Endothelial cell of umbilical vein (primary cell): ENCODE data around the gene DIPK1C. TPM values are rescaled to one million over a fixed set of nuclear protein-coding genes. Genes with fewer than 3 reads are reported as not detected.

Experiments used
- BruUV-seq: library from RNA; stranded (reverse); fragments of 400-500 nt; replicated peaks from 2 replicates; lab custom pipeline; 2021; lab: Mats Ljungman, UMichigan
- CTCF ChIA-PET: fragments of 300-600, 350-600 bp; sonication (Branson Sonifier 250); formaldehyde crosslinking; loops from one replicate; lab custom pipeline; 2021; ENCODE audit warnings: antibody characterized with exemption, inconsistent platforms; lab: Charles Lee
- POLR2A ChIA-PET: fragments of 300-600, 350-600 bp; sonication (Branson Sonifier 250); formaldehyde crosslinking; loops from one replicate; lab custom pipeline; 2021; ENCODE audit warnings: antibody characterized with exemption, inconsistent platforms; lab: Charles Lee
- DNase-seq: peaks from one replicate; pipeline ENCODE4 v3.0.0-alpha.2; 2011; ENCODE audit warnings: low read depth, low spot score
- FAIRE-seq: peaks from 2 replicates; lab custom pipeline; 2011; peaks lifted over from hg19 to GRCh38; lab: Jason Lieb, UNC
- H2AFZ ChIP-seq: 2 replicates; pipeline ENCODE4 v1.6.0; 2012; ENCODE audit warnings: low read depth, low read length, control low read depth, inconsistent platforms
- H3K27ac ChIP-seq: 2 replicates; pipeline ENCODE4 v1.5.1; 2011; ENCODE audit warnings: low read depth, mild to moderate bottlenecking, control low read depth, low read length, moderate library complexity; ENCODE audit not compliant: insufficient read depth
- H3K27me3 ChIP-seq, 2 experiments: 2 replicates each; pipeline versions ENCODE4 v1.6.0 to v1.6.1; 2011; ENCODE audit warnings: low read length in 2 of 2, mixed read lengths in 1 of 2; ENCODE audit not compliant: control insufficient read depth in 2 of 2, insufficient read depth in 2 of 2
- H3K36me3 ChIP-seq, 2 experiments: 2 replicates in 1 of 2; 3 replicates in 1 of 2; pipeline ENCODE4 v1.5.1; 2011; ENCODE audit warnings: low read length in 2 of 2, mild to moderate bottlenecking in 1 of 2, moderate library complexity in 1 of 2; ENCODE audit not compliant: control insufficient read depth in 2 of 2, insufficient read depth in 2 of 2; ENCODE audit errors: extremely low read depth in 1 of 2
- H3K4me1 ChIP-seq: 3 replicates; pipeline ENCODE4 v1.5.1; 2011; ENCODE audit warnings: mild to moderate bottlenecking, low read length; ENCODE audit not compliant: control insufficient read depth, insufficient read depth; ENCODE audit errors: extremely low read depth
- H3K4me2 ChIP-seq: 2 replicates; pipeline ENCODE4 v1.6.1; 2011; ENCODE audit warnings: low read length, control low read depth, mixed read lengths; ENCODE audit not compliant: insufficient read depth
- H3K4me3 ChIP-seq, 3 experiments: fragments of 200-600 bp in 1 of 3; sonication (generic), shearing (Covaris generic) in 1 of 3; replicated peaks in 1 of 3; 2 replicates each; pipeline ENCODE4 v1.5.1; 2011 to 2016; ENCODE audit warnings: control low read depth in 3 of 3, low read length in 3 of 3, mild to moderate bottlenecking in 2 of 3, inconsistent platforms in 1 of 3, low read depth in 1 of 3, moderate library complexity in 1 of 3; ENCODE audit not compliant: insufficient read depth in 1 of 3
- H3K79me2 ChIP-seq: 2 replicates; pipeline ENCODE4 v1.6.0; 2012; ENCODE audit warnings: low read length, inconsistent platforms; ENCODE audit not compliant: control insufficient read depth, insufficient read depth
- H3K9ac ChIP-seq: replicated peaks from 2 replicates; pipeline ENCODE3; 2011; ENCODE audit warnings: low read length, control low read depth; ENCODE audit not compliant: insufficient read depth; ENCODE audit errors: extremely low read depth
- H3K9me1 ChIP-seq: replicated peaks from 3 replicates; pipeline ENCODE4 v1.6.0; 2011; ENCODE audit warnings: mild to moderate bottlenecking, low read length; ENCODE audit not compliant: control insufficient read depth, insufficient read depth; ENCODE audit errors: extremely low read depth
- H3K9me3 ChIP-seq: replicated peaks from 2 replicates; pipeline ENCODE4 v1.5.1; 2012; ENCODE audit warnings: low read length, inconsistent platforms; ENCODE audit not compliant: control insufficient read depth, insufficient read depth
- H4K20me1 ChIP-seq: replicated peaks from 2 replicates; pipeline ENCODE3; 2011; ENCODE audit warnings: mild to moderate bottlenecking, low read length; ENCODE audit not compliant: control insufficient read depth, insufficient read depth; ENCODE audit errors: extremely low read depth
- CTCF ChIP-seq, 2 donors: IDR thresholded peaks; 1 replicate in 1 of 2; 2 replicates in 1 of 2; pipeline ENCODE4 v1.5.1; 2011; ENCODE audit warnings: low read length in 2 of 2, mild to moderate bottlenecking in 2 of 2, moderate library complexity in 2 of 2, control low read depth in 1 of 2, inconsistent platforms in 1 of 2, low read depth in 1 of 2; ENCODE audit not compliant: insufficient read depth in 1 of 2; ENCODE audit errors: extremely low read depth in 1 of 2
- EZH2 ChIP-seq: IDR thresholded peaks from 2 replicates; pipeline ENCODE4 v1.6.1; 2012; ENCODE audit warnings: borderline replicate concordance, low read depth, mild to moderate bottlenecking, moderate library complexity, low read length, inconsistent platforms; ENCODE audit not compliant: severe bottlenecking
- FOS ChIP-seq: IDR thresholded peaks from 2 replicates; pipeline ENCODE4 v1.6.1; 2011; ENCODE audit warnings: mild to moderate bottlenecking, low read length, moderate library complexity, borderline replicate concordance; ENCODE audit not compliant: insufficient read depth
- GATA2 ChIP-seq: IDR thresholded peaks from 2 replicates; pipeline ENCODE4 v1.7.0; 2011; ENCODE audit warnings: low read depth, mild to moderate bottlenecking, moderate library complexity, mixed read lengths, low read length; ENCODE audit not compliant: insufficient read length, insufficient read depth
- JUN ChIP-seq: IDR thresholded peaks from 2 replicates; pipeline ENCODE4 v1.6.1; 2011; ENCODE audit warnings: borderline replicate concordance, low read depth; ENCODE audit not compliant: insufficient read length, insufficient read depth
- MAX ChIP-seq: IDR thresholded peaks from 2 replicates; pipeline ENCODE4 v1.6.1; 2011; ENCODE audit not compliant: insufficient read depth, insufficient read length
- MYC ChIP-seq: IDR thresholded peaks from one replicate; pipeline ENCODE4 v1.6.1; 2011; ENCODE audit warnings: mild to moderate bottlenecking, low read depth, low read length
- POLR2A ChIP-seq: IDR thresholded peaks from 2 replicates; pipeline ENCODE4 v1.6.1; 2012; ENCODE audit warnings: low read depth, mild to moderate bottlenecking, control low read depth, low read length
- POLR2AphosphoS5 ChIP-seq: IDR thresholded peaks from 2 replicates; pipeline ENCODE4 v1.6.1; 2012; ENCODE audit warnings: low read depth, mild to moderate bottlenecking, control low read depth, low read length, moderate library complexity; ENCODE audit not compliant: insufficient read depth
- dilution Hi-C: fragments of 300-500 bp; cut with MboI; formaldehyde crosslinking; loops from one replicate; pipeline ENCODE4 v1.15.0; 2019; ENCODE audit warnings: low sequenced_read_pairs; ENCODE audit not compliant: extremely low pct_ligation_motif_present
- intact Hi-C: fragments of 100-400 bp; cut with micrococcal nuclease; formaldehyde crosslinking; loops from one replicate; pipeline ENCODE4 v1.10.0; 2022
- polyA plus RNA-seq, 4 experiments: library from polyadenylated mRNA; depleted of rRNA in 3 of 4; stranded (reverse) in 3 of 4; unstranded in 1 of 4; fragments of >200 nt; gene quantifications; 2 replicates each; pipeline versions ENCODE4 v1.2.1 to v1.2.3, GENCODE V29; 2011 to 2012; ENCODE audit warnings: missing spikeins in 1 of 4
- total RNA-seq: library from RNA; stranded (reverse); gene quantifications from 2 replicates; pipeline ENCODE4 v1.2.3, GENCODE V29; 2021

The DIPK1C gene
- total and polyA plus RNA-seq, 2 donors (not counting 3 experiments of a cell fraction or from before 2014, with no cell fraction given): not detected

GRCh38 chr18:74444104-74444503 is 13.0 kb downstream of the DIPK1C start:
- no peaks in the 10 kb centered on the region for H3K9me3 ChIP-seq
- TF ChIP-seq CTCF (IDR thresholded peaks at IDR 0.05; ENCODE audit: extremely low read depth in 1 of 2, insufficient read depth in 1 of 2, low read depth in 1 of 2, low read length in 2 of 2) (no peak), EZH2 (no peak), MAX (no peak), FOS (no peak), GATA2 (no peak), JUN (no peak), MYC (no peak), POLR2AphosphoS5 (no peak), POLR2A (no peak)
- intact Hi-C loops (no loop called here), dilution Hi-C loops (no loop called here)
- no peaks in the 10 kb centered on the region for H3K36me3 ChIP-seq
- no peak overlapping the region for H3K9ac ChIP-seq
- DNase-seq (no peak), FAIRE-seq (no peak)
- H3K9me1 ChIP-seq: no peaks in the 10 kb centered on the region
- CTCF ChIA-PET: no interaction called here
- POLR2A ChIA-PET: no interaction called here
- no TSS peak for BruUV-seq
- no peak overlapping the region for H2AFZ ChIP-seq
- H3K79me2 ChIP-seq: no peaks in the 10 kb centered on the region
- no peaks in the 10 kb centered on the region for H3K4me1 ChIP-seq
- H3K27me3 ChIP-seq: no peaks in the 10 kb centered on the region
- no peaks in the 10 kb centered on the region for H4K20me1 ChIP-seq
- no peak overlapping the region for H3K27ac ChIP-seq
- no peak overlapping the region for H3K4me2 ChIP-seq
- H3K4me3 ChIP-seq: no peak overlapping the region
